HG03521 (cell line): ENCODE measurements around the gene TTC6.

Source experiments
- ATAC-seq: cut with Tn5 transposase; IDR thresholded peaks from one replicate; pipeline ENCODE4 v1.9.1; 2021; ENCODE audit warnings: mild to moderate bottlenecking, moderate library complexity; ENCODE audit not compliant: unreplicated experiment

Gene TTC6

DNA sequence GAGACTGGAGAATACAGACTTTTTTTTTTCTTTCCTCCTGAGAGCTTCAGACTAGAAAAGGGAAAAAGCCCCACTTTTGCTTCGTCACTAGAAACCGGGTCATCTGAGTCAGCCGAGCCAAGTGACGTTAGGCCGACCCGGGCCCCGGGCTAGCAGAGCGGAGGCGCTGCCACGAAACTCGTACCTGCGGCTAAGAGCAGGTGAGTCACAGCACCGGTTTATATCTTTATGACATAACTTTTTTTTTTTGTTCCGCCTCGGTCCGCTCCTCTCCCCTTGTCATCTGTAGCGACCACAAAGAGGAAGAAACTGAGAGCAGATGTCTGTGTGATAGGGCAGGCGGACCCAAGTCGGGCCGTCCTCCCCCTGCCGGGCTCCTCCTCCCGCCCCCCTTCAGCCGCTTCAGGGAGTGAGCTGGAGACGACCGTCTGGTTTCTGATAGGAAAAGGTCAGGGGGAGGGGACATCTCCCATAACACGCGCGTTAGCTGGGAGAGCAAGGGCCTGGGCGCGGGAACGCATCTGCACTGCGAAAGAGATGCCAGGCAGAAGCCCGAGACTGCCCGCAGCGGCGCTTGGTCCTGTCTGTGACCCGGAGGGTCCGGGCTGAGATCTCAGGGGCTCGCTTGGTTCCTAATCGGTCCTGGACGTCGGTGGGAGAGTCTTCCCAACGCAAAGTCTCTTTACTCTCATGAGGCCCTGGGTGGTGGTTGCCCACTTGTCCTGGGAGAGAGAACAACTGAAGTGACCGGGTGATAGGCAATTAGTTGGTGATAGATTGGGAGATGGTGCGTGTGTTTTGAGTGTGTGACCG, 586 bp downstream of the TTC6 start:
- ATAC-seq, result peak; percentile 47

DNA sequence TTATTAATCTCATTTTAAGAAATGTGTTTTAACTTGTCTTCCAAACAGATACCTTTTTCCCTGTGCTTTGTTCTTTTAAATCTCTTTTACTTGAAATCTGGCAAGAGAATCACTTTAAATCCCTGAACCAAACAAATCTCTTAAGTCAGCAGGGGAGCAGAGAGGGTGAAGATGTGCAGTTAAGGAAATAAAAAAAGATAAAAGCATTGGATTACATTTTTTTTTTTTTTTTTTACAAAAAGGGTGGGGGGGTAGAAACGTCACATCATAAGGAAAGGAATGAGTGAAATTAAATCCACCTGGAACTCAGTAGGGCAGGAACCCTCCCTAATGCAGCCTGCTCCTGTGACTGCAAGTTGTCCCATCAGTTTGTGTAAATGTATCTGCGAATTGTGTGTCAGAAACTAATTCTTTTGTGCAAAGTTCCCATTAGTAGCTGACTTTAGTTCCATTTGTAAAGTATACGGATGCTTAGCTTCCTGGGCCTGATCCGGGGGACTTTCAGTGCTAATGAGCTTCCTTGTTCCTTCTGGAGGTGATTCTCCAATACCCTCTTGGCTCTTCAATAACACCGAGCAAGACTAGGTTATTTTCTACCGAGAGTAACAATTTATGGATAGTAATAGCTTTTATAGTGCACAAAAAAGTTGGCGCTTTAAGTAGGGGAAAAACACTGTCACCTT, 1.5 kb downstream of the TTC6 start:
- no peak for ATAC-seq

- no peak for ATAC-seq
Observed at GRCh38 chr14:37597538-37597913, 2.1 kb downstream of the TTC6 start.

DNA sequence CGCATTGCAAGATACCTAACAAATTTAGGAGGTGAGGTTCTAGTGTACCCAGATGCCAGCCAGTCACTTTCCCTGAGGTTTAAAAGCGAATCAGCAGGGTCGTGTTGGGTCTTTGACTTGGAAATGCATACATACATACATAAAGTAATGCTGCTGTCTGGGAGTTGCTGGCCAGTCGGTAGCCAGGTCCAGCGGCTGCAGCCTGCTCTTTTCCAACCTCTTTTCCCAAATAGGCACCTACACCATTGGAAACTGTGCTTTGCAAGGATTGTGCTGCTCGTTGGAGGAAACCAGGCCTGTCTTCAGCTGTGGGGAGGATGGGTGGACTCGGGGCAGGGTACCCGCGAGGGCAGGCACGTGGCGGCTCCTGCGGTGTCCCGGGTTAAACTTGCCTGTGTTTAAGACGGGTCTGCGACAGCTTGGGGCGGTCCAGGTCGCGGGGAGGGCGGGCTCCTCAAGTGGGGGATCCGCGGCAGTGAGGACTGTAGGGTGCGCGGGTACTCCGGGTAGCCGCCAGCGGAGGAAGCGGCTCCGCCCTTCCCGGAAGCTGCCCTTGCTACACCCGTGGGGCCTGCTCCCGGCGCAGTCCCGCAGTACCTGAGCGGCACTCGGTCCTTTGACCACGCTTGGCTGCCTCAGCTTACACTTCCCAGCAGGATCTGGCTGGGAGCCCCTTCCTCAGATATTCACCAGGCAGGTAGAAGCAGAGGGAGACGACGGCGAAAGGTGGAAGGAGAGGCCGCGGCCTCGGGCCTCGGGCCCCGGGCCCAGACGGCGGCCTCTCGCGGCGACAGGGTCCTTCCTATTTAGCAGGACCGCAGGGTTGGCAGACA, 2.7 kb downstream of the TTC6 start:
- ATAC-seq, result no peak

DNA sequence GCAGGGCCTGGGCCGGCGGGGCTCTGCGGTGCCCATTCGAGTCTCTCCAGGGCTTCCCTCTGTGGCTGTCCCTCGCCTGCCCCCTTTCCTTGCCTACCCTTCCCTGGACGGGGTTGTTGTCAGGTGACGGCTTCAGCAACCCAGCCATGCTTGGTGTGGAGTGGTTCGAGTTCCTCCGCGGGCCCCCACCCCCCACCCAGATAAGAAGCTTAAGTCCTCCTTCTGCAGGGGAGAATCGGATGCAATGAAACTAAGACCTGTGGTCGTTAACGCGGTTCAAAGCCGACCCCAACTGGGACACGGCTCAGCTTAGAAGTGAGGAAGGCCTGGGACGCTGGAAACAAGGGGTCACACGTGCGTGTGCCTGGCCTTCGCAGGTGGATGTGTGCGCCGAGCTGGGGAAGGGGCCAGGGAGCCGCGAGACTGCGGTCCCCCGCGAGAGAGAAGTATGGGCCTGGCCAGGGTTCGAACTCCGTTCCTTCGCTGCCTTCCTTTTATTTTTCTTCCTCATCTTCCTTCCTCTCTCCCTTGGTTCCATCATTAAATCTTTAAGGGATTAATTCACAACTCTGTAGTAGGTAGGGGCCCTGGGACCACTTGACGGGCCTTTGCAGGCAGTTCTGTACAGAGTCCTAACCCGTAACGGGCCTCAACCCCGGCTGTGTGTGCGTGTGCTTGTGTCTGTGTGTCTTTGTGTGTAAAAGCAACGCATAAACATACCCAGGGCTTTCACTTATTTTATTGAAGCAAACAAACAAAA, 3.5 kb downstream of the TTC6 start:
- ATAC-seq, result no peak

GRCh38 chr14:37599507-37600368, 4.3 kb downstream of the TTC6 start:
- ATAC-seq, result no peak

GRCh38 chr14:37600880-37601741, 5.7 kb downstream of the TTC6 start:
- ATAC-seq, result no peak

DNA sequence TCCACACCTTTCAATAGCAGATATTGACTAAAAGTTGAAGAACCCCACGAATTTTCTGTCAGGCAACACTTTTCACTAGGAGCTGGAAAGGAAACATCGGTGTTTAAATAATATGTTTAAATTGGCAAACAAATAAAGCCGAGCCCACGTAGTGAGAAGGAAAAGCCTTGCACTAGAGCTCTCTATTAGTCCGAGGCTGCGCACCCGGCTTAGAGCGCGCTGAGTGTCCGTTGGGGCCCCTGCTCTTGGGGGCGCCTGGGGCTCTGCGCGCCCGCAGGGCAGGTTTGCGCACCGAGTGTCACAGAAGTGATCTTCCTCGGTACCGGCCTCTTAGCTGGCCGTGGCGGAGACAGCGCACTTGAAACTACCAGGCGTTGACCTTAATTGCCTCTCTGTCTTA, 6.4 kb downstream of the TTC6 start:
- no peak for ATAC-seq

- no peak for ATAC-seq
Observed at GRCh38 chr14:37602605-37603453, 7.4 kb downstream of the TTC6 start.

DNA sequence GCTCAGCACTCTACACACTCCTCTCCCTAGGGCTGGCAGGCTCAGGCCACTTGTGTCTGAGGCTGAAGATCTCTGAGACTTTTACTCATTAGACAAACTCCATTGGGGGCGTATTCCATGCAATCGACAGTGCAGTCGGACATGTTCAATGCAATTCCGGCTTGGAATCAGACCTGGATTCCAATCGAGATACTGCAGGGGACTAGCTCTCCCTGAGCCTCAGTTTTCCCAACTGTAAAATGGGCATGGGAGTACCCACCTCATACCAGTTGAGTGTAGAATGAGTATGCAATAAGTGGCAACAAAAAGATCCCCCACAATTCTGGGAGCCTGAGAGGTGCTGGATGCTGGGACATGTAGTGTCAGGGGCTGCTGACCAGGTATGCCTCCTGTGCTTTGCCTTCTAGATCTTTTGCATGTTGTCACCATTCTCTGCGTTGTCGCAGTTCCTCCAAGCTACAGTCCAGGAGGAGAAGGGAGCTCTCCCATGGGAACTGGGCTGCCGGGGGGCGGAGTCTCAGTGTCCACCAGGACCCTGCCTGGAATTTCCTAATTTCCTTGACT, 8.3 kb downstream of the TTC6 start:
- ATAC-seq, result no peak

- ATAC-seq, result no peak
Observed at GRCh38 chr14:37606678-37607077, 11.2 kb downstream of the TTC6 start.

- ATAC-seq, result no peak
Observed at GRCh38 chr14:37608649-37609048, 13.2 kb downstream of the TTC6 start.

- no peak for ATAC-seq
Observed at GRCh38 chr14:37610945-37611523, 15.6 kb downstream of the TTC6 start.

DNA sequence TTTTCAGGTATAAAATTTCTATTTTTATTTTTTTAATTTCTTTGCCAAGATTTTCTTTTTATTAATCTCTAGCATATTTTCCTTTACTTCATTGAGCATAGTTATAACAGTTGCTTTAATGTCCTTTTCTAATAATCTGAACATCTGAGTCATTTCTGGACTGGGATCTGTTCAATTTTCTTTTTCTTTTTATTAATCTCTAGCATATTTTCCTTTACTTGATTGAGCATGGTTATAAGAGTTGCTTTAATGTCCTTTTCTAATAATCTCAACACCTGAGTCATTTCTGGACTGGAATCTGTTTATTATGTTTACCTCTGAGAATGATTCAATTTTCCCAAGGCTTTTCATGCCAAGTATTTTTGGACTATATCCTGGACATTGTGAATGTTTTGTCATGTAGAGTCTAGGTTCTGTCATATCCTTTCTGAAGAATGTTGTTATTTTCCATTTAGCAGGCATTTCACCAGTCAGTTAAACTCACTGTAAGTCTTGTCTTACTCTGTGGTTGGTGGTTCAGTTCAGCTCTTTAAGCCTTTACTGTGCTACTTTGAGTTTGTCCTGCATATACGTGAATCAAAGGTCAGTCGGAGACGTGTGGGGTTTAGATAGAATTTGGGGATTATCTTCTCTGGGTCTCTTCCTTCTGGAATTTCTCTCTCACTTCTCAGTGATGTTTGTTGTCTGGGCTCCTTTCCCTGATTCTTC, 20.3 kb downstream of the TTC6 start:
- ATAC-seq, result no peak

- ATAC-seq, result no peak
Observed at GRCh38 chr14:37616853-37617252, 21.4 kb downstream of the TTC6 start.

GRCh38 chr14:37617864-37618365, 22.5 kb downstream of the TTC6 start:
- ATAC-seq, result no peak
